GM18868 (cell line): ENCODE data around the gene SLC26A2.

Experiments
- ATAC-seq: cut with Tn5 transposase; IDR thresholded peaks from one replicate; pipeline ENCODE4 v1.9.1; 2021; ENCODE audit warnings: mild to moderate bottlenecking, moderate library complexity; ENCODE audit not compliant: unreplicated experiment

The SLC26A2 gene

DNA sequence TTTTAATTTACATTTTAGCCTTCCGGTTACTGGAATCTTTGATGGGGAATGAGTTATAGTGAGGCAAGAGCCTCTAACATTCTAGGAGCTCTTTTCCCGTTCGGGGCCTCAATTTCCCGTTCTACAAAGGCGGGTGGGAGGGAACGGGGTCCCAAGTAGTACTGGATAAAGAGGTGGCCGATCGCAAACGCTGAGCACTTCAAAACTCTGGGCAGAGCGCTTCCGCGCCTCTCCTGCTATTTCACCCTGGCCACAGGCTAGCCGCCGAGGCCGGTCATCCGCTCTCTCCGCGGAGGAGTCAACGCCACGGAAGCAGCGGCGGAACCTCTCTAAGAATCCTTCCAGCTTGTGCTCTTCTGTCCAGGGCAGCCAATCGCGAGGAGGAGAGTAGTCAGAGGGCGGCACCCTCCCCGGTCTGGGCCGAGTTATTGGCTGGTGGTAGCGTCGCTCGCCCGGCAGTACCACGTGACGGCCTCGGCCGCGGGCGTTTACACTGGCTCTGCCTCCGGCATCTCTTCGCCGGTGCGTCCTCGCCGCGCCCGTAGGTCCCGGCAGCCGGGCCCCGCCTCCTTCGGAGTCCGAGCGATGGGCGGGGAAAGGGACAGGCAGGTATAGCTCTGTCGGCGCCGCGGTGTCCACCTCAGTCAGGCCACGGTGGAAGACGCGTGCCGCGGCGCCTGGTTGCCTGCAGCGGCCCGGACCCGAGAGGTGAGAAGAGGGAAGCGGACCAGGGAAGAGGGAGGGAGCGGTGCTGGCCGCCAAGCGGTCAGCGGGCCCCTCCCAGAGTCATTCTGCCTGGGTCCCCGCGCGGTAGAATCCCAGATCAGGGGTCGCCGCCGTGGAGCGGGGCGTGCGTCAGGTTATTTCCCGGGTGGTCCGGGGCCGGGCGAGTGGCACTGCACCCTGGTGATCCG is at the start of gene SLC26A2:
SLC26A2 (plus strand) TSS at position 487 of the 914 bp plus-strand sequence. CDS start 16,895 bp downstream, outside the sequence.
- peak; percentile 99 for ATAC-seq

DNA sequence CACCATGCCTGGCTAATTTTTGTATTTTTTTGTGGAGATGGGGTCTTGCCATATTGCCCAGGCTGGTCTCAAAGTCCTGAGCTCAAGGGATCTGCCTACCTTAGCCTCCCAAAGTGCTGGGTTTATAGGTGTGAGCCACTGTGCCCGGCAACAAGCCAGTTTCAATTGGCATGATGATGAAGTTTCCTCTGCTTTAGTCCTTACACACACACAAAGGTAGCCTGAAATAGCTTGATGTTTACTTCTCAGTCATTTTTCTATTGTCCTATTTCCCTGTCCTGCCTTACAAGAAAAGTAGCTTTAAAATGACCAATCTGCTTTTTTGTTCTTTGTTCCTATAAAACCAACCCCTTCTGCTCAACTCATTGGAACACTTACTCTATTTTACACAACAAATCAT is 49.5 kb upstream of the SLC26A2 start:
- no peak for ATAC-seq

DNA sequence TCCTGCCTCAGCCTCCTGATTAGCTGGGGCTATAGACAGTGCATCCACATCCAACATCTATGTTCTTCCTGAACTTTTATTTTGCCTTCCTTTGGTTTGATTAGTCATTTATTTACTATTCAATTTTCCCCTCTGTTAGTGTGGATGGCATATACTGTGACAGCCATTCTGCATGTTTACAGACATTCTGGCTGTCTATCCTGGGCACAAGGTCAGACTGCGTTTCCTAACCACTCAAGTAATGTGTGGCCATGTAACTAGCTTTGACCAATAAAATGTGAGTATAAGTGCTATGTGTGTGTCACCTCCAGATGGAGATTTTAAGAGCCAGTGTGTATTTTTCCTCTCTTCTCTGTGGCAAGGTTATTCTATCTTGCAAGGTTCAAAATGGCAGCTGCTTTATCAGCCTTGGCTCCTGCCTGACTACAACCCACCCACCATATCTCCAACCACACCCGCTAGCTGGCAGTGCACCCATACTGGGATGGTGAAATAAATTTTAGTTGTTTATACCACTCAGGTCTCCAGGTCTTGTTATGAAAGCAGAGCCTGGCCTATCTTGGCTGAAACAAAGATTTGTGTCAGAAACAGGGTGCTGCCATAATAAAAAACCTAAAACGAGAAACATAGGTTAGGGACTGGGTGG is 48.2 kb upstream of the SLC26A2 start:
- no peak for ATAC-seq

GRCh38 chr5:149913436-149914419 is 46.8 kb upstream of the SLC26A2 start:
- peak; percentile 64 for ATAC-seq

GRCh38 chr5:149915392-149916260 is 44.9 kb upstream of the SLC26A2 start:
- ATAC-seq = no peak

GRCh38 chr5:149916334-149917072 is 44.1 kb upstream of the SLC26A2 start:
- no peak for ATAC-seq

DNA sequence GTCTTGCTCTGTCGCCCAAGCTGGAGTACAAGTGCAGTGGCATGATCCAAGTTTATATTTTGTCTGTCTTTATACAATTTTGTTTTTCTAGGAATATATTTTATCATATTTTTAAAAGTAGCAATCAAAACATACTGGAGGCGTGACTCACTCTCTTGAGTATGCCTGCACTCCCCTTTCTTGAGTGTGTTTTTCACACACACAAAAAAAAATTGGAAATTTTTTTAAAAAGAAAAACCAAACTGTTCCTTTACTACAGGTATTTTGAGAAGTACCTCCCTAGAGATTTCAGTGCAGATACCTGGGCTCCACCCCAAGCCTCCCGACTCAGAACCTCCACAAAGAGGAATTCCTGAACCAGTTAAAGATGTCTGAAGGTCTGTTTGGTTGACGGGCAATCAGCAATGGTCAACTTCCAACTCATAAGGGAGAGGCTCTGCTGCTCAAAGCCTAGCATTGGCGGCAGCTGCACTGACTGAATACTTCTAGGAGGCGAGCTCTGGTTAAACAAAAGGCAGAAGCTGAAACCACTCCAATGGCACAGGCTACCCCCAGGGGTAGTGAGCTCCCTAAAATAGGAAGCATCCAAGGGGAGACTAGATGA is 43.4 kb upstream of the SLC26A2 start:
- ATAC-seq = no peak

DNA sequence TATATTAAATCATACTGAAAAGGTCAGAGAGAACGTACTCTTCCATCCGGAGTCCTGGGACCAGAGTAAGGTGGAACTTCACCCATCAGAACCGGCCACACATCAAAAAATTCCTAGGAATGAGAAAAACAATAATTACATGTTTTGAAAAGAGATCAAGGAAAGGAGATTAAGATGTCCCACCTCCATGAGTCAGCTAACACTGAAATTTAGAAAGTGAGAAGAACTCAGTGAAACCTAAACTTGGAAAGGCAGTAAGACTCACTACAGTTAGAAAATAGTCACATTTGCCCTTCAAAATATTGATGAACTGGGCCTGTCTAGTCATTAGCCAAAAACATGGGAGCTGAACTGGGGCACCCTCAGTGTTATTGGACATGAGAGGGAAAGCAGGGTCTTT is 39.0 kb upstream of the SLC26A2 start:
- ATAC-seq = no peak

DNA sequence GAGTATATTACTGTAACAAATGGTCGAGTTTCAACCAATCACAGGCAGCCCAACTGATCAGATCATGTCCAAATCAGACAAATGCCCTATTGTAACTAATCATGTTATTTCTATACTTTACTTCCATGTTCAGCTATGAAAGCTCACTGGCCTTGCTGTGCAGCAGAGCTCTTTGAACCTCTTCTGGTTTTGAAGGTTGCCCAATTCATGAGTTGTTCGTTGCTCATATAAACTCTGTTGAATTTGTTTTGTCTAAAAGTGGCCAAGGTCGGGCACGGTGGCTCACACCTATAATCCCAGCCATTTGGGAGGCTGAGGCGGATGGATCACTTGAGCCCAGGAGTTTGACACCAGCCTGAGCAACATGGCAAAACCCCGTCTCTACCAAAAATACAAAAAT is 37.6 kb upstream of the SLC26A2 start:
- no peak for ATAC-seq

- ATAC-seq = no peak
These were observed 36.1 kb upstream of the SLC26A2 start for GRCh38 chr5:149924486-149924885.

DNA sequence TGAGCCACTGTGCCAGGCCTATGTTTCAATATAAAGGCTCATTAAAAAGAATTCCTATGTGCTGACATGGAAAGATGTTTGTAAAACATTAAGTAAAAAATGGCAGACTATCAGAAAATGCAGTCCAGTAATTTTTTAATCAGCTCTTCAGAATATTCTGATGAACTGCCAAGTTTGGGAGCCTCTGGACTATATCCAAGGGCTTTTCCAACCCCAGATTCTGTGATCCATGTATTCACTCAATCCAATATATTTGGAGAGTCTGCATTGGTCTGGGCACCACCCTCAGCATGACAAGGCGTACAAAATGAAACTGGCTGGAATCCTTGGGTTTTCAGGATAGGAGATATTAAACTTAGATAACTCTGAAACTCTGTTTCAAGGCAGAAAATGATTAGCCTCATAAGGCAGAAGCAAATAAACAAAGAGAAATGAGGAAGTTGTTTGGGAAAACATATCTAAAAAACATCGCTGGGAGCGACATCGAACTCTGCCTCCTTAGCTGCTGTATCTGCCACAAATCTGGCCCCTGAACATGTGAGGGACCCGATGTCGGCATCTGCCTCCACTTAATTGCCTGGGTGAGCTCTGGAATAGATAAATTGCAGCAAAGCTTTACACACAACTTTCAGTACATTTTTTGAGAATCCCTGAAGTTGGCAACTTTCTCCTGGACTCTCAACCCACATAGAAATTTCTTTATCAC is 30.4 kb upstream of the SLC26A2 start:
- no peak for ATAC-seq

DNA sequence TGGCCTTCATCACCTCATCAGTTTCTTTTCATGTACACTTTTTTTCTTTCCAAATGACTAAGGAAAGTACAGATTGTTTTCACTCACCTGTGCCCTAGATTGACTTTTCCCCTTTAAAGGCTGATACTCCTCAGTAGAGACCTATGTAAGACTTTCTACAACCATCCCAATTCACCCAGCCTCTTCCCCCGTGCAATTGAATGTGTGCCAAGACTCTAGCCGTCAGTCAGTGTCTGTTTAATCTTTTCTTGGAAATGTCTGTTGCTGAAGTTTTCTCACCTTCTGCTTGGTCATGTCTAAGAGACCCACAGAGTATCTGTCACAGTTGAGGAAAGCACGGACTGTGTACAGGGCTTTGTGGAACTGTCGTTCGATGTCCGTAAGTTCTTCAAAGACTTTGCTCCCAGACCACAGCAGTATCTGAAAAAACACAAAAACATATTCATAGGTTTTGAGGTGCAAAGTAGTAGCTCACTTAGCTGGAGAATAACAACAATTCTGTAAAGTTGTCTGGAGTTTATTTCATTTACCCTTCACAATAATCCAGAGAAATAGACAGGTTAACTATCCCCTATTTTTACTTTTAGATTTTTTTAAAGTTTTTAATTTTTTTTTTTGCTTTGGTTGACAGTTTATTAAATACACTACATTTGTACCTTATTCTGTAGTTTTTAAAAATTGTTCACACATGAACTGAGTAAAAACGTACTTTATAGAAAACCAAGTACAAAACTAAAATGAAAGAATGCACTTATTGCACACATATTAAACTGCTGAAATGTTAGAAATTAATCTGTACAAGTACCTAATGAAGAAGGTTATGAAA is 29.6 kb upstream of the SLC26A2 start:
- no peak for ATAC-seq

DNA sequence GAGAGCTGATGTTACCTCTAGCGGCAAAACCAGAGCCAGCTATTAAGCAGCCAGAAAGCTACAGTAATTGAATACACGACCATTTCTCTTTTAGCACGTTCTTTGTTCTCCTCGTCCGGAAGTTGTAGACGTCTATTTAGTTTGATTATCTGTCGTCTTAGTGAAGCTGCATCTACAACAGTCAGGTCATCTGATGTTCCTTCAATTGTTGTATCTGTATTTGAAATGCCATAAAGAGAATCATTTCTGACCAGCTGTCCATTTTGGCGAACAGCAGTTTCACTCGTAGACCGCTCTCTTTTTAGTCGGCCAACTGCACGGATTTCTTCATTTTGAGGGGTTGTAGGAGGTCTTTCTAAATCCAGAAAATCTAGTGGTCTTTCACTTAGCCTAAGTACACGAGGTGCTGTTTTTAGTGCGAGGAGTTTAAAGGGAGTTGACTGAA is 28.5 kb upstream of the SLC26A2 start:
- ATAC-seq = no peak

- no peak for ATAC-seq
These were observed 27.9 kb upstream of the SLC26A2 start for GRCh38 chr5:149932445-149933350.

- no peak for ATAC-seq
These were observed 25.1 kb upstream of the SLC26A2 start for GRCh38 chr5:149935431-149935901.

- ATAC-seq = no peak
These were observed 24.4 kb upstream of the SLC26A2 start for GRCh38 chr5:149936044-149936699.
